Ammon's horn (tissue), 1 donor: ENCODE data around the gene SORL1-AS1.

Experiments
- DNase-seq: peaks from one replicate; pipeline ENCODE4 v3.0.0-alpha.2; 2016; ENCODE audit warnings: low spot score

Gene SORL1-AS1

DNA sequence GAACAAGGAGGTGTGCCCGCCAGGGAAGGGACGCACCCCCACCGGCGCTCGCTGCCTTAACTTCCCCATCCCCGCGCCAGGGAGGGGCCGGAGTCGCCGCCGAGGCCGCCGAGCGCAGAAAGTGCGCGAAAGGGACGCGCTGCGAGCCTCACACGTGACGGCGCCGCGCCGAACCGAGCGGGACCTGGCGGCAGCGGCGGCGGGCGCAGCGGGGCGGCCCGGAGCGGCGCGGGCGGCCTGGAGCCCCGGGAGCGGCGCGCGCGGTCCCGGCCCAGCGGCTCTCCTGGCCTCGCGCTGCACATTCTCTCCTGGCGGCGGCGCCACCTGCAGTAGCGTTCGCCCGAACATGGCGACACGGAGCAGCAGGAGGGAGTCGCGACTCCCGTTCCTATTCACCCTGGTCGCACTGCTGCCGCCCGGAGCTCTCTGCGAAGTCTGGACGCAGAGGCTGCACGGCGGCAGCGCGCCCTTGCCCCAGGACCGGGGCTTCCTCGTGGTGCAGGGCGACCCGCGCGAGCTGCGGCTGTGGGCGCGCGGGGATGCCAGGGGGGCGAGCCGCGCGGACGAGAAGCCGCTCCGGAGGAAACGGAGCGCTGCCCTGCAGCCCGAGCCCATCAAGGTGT lies 670 bp downstream of the SORL1-AS1 start, which contains the start of gene SORL1:
Gene SORL1, plus strand, starts transcription at position 329 of the 623 bp plus-strand sequence. Its CDS starts 18 bp downstream, at position 347.
- peak; percentile 88 for DNase-seq

DNA sequence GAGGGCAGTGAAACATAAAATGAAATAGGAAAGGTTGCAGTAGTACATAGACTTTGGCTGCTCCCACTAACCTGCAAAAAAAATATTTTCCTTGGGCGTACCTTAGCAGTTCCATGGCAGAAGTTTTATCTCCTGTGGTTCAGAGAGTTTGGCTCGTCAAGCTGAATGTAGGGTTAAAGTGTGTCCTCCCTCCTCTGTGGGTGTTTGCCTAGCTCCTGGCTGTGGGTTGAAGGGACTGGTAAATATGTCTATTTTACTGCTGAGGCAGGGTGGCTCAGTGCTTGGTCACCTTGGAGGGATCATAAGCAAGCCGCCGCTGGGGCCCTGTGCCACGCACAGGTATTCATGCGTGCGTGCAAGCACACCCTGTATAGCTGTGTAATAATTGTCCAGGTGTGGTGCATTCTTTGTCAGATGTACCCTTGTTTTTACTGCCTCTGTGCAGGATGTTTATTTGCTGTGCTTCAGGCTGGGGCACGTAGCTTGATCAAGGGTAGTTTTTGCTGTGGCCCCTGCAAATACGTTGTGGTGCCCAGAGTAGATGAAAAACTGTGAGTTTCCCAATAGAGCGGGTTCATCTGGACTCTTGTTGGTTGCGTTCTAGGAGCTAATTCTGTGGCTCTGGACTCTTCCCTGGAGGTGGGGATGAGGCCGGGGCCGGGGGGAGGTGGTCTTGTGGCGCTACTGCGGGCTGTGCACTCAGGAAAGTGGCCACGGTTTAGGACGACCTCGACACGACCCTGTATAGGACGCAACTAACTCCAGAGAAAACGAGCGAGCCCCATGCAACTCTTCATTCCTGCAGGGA lies 1.4 kb downstream of the SORL1-AS1 start:
- DNase-seq, result no peak

DNA sequence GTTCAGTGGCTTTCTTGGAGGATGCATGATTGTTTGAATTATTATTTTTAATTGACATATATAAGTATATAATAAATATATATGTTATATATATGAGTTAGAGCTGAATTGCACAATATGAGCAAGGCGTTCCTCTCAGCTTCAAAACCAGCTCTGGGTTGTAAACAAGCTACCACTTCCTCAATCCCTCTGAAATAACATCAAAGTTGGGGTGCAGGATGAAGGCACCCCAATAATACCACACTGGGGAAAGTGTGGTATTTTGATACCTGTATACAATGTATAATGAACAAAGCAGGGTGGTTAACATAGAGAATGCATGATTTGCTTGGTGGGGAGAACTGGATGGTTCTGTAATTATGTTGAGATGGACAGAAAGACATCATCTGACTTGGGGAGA lies 2.4 kb downstream of the SORL1-AS1 start:
- no peak for DNase-seq

- DNase-seq, result no peak
These were observed 3.1 kb downstream of the SORL1-AS1 start for GRCh38 chr11:121449626-121450025.

DNA sequence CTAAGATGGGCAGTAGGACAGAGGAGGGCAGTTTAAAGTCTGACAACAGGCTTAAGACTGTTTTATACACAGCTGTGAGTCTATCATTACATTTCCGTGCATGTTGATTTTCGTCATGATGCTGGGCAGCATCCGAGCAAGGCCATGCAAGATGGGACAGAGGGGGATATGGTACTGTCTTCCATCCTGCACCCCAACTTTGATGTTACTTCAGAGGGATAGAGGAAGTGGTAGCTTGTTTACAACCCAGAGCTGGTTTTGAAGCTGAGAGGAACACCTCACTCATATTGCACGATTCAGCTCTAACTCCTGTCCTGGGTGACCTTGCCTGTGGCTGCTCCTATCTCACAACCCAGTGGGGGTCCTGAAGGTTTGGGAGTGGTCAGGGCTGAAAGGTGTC lies 3.6 kb downstream of the SORL1-AS1 start:
- DNase-seq, result no peak

- no peak for DNase-seq
These were observed 4.3 kb downstream of the SORL1-AS1 start for GRCh38 chr11:121448431-121448941.

GRCh38 chr11:121448011-121448410 lies 4.8 kb downstream of the SORL1-AS1 start:
- no peak for DNase-seq

DNA sequence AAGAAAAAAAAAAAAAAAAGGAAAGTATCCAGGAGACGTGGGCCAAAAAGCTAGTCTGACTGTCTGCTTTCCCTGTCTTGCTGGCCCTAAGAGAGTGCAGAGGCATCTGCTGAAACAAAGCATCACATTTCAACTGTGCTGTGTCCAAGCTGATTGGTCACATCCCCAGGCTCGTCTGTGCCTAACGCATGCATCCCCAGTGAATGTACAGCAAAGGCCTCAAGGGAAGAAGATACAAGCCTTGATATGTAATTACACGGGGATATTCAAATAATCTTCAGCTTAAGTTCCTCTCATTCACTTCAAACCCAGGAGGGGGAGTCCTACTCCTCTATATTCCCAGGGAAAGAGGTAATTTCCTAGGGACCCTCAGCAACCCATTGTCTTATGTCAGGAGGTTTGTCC lies 6.0 kb downstream of the SORL1-AS1 start:
- DNase-seq, result no peak

DNA sequence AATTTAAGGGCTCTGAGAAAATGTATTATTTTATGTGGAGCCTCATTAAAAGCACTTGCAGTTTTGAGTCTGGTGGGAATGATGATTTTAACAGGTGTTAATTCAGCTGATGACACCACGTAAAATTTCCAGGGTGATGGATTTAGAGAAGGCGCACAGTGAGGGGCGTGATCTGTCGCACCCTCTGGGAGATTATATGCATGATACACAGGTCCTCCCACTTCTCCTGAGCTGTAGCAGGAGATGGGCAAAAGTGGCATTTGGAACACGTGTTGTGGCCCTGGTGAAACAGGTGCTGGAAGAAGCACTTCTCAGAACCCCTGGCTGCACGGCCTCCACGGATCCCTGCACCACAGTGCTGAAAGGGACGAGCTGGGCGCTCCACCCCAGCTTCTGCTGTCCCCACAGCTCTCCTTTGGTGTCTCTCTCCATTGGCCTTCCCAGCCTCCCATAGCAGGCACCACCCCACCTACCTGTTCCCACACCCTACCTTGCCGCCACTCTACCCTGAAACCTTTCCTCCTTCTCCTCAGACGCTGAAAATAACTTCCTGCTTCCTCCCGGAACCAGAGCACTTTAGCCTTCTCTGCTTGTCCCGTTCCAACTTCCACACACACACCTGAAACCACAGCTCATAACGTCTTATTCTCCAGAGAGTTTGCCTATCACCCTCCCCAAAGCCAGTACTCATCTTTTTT lies 7.5 kb downstream of the SORL1-AS1 start:
- no peak for DNase-seq

GRCh38 chr11:121444526-121444925 lies 8.2 kb downstream of the SORL1-AS1 start:
- DNase-seq, result no peak

- no peak for DNase-seq
These were observed 9.0 kb downstream of the SORL1-AS1 start for GRCh38 chr11:121443688-121444275.

GRCh38 chr11:121441521-121441920 lies 11.2 kb downstream of the SORL1-AS1 start:
- DNase-seq, result no peak

- no peak for DNase-seq
These were observed 13.0 kb downstream of the SORL1-AS1 start for GRCh38 chr11:121439759-121440158.

DNA sequence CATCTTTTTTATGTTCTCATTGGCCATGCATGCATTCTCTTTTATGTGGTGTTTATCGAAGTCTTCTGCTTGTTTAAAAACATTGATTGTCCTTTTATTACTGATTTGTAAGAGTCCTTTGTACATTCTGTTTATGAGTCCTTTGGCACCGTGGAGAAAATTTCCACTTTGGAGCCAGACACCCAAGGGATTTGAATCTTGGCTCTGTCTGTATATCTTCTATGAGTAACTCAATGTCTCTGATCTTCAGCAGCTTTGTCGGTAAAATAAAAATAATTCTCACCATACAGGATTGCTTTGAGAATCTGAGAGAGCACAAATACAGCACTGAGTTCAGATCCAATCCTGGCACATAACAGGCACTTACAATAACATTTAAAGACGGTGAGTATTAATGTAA lies 13.4 kb downstream of the SORL1-AS1 start:
- DNase-seq, result no peak

DNA sequence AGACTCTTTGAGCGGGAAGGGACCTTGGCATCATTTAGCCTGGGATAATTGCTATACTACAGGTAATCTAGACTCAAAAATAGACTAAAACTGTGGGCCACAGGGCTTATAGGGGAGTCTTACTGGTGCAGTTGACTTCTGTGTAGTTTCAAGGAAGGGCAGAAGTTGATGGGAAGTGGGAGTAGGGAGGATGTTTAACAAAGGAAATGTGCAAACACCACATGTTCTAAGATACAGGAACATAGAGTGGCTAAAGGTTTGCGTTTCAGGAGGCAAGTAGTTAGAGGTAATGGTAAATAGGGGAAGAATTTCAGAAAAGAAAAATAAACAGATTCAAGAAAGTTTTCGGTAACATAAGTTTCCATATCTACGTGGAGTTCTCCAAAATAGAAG lies 15.1 kb downstream of the SORL1-AS1 start:
- DNase-seq, result no peak

DNA sequence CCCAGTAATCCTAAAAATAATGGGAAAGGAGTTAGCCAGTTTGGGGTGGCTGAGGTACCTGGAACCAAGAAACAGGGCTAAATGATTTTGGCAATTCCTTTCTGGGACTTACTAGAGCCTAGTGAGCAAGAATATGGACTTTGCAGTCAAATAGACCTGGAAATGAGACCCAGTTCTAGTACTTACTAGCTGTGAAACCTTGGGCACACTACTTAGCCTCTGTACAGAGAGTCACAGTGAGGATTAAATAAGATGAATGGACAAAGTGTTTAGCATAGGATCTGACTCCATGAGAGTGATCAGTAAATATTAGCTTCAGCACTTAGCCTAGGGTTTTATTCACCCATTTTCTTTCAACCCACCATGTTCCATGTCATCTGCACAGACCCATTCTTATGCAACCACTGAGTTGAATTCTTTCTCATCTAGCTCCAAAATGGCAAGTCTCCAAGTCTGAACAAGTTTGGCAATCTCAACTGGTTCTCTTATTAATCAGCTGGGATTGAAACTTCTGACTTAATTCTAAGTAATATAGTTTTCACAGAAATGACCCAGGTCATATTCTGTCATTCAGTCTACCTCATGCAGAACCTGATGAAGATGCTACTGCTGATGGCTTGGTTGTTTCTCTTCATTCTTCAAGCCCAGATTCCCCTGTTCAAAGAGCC lies 15.6 kb downstream of the SORL1-AS1 start:
- DNase-seq, result no peak

- no peak for DNase-seq
These were observed 16.9 kb downstream of the SORL1-AS1 start for GRCh38 chr11:121435551-121436511.

GRCh38 chr11:121435132-121435531 lies 17.6 kb downstream of the SORL1-AS1 start:
- no peak for DNase-seq

GRCh38 chr11:121431820-121432526 lies 20.8 kb downstream of the SORL1-AS1 start:
- no peak for DNase-seq

- DNase-seq, result no peak
These were observed 23.2 kb downstream of the SORL1-AS1 start for GRCh38 chr11:121429556-121429955.
